ACHN (cell line): Measurements from ENCODE around the gene RBBP8.
A peak's percentile ranks its signal among the peaks of the same experiment; 100 is the strongest.

ENCODE experiments used
- DNase-seq: peaks from one replicate; pipeline ENCODE4 v3.0.0-alpha.2; 2015
- in situ Hi-C: cut with HindIII; loops from 2 replicates; pipeline ENCODE4 v1.10.0; 2017; ENCODE audit warnings: low sequenced_read_pairs, low pct_ligation_motif_present, low pct_unique_long_range_greater_than_20kb

Gene RBBP8

DNA sequence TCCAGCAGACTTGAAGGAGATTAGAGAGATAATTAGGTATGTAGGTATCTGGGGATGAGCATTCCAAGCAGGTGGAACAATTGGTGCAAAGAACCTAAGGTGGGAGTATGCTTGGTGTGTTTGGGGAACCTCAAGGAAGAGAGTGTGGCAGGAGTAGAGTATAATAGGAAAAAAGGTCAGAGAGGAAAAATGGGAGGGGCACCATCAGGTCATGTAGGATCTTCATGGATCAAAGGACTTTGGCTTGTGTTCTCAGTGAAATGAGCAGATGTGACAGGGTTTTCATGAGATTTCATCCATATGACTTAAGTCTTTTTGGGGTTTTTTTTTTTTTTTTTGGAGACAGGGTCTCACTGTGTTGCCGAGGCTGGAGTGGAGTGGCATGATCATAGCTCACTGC, 47.3 kb downstream of the RBBP8 start:
- DNase-seq, result no peak
- in situ Hi-C loops, result no loop called here

DNA sequence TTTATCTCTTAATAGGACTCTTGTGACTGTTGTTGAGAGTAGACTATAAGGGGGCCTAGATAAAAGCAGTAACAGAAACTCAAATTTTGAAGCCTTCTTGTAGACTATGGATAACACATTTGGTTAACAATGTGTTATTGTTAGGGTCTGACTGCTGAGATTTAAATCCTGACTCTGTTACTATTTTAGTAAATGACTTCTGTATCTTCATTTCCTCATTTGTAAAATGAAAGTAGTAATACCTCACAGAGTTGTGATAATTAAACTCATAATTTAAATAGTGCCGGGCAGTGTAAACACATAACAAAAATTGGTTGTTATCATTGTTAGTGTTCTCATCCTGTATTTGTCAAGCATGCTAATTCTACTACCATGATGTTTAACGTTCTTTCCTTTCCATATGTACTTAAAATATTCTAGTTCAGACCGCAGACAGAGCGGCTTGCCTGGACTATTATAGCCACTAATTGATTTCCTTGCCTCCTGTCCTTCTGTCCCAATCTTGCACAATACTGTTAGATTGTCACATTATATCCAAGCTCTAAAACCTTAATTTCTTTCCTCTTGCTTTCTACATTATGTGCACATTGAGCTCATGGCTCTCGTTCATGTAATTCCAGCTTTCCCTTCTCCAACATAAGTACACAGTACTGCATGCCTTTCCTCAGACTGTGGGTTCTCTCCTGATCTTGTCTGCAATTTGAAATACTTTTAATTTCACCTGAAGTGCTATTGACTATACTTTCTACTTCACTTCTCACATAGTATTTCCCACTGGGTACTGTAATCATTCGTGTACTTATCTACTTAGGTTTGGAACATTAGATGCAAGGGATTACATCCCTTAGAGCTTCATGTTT, 48.4 kb downstream of the RBBP8 start:
- in situ Hi-C loops, result no loop called here
- DNase-seq, result no peak

DNA sequence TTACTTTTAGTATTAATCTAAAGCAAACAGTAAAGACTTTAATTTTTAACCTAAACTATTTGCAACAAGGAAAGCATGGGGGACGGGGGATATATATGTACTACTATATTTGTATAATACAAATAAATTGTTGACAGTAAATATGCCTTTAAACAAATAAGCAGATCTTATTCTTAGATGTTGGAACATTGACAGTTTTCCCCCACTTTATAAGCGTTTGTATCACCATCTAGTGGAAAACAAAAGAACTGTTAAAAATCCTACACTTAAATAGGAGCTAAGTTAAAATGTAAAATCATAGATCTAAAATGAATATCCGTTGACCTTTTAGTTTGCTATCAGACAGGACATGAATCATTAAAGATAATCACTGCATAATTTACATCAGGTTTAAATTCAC, 50.0 kb downstream of the RBBP8 start:
- peak; percentile 66 for DNase-seq
- in situ Hi-C loops, result no loop called here

DNA sequence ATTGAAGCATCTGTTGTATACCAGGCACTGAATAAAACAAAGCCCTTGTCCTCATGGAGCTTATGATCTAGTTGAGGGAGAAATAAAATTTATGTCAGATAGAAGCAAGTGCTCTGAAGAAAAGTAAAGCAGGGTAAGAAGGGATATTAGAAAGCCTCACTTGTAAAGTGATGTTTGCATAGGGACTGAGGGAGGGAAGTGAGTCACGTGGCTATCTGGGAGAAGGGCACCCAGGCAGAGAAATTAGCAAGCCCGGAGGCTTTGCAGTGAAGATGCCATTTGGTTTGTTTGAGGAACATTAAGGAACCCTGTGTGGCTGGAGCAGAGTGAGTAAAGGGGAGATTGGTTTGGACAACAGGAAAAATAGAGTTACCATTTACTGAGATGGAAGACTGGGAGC, 52.1 kb downstream of the RBBP8 start:
- no peak for DNase-seq
- in situ Hi-C loops, result no loop called here

DNA sequence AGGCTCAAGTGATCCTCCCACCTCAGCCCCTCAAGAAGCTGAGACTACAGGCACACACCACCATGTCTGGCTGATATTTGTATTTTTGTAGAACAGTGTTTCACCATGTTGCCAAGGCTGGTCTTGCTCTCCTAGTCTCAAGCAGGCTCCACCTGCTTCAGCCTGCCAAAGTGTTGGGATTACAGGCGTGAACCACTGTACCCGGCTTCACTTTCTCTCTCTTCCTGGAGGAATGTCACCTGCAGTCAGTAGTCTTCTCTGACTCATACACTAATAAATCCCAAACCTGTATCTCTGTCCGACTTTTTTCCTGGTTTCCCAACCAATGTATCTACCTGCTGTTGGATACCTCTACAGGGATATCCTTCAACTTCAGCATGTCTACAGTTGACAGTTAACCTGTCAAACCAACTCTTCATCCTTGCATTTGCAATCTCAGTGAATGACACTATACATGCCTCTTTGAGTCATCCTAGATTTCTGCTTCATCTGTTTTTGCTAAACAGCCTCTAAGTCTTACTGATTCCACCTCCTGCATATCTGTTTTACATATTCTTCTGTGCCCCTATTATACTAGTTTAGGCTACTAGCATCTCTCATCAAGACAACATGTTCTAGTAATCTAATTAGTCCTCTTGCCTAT, 54.5 kb downstream of the RBBP8 start:
- DNase-seq, result no peak
- in situ Hi-C loops, result no loop called here

DNA sequence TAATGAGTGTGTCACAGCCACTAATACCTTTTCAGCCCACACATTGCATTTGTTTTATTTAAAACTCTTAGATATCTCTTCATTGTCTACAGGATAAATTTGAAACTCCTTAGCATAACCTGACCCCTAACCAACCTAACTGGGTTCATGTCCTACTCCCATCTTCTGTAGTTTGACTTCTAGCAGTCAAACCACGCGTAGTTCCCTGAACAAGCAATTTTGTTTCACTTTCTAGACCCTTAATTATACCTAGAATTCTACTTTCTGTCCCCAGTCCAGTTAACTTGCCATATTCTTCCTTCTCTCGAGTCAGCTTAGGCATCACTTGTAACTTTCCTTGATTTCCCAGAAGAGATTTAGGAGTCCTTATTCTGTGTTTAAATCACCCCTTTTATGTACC, 55.1 kb downstream of the RBBP8 start:
- in situ Hi-C loops, result no loop called here

DNA sequence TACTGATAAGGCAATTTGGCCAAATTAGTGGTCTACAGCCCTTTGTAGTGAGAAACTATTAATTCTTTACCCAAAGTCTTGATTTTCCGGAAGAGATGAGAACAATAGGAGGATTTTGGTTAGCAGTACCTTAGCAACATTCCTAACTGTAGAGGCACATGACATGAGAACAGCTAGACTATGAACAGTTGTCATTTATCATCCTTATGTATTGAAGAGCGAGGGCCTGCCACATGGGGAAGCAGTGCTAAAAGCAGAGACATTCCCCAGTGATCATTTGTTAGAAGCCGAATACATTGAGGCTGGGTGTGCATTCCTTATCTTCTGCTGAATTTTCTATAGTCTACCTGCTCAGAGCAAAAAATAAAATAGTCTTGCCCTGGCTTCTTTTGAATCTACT, 65.2 kb downstream of the RBBP8 start:
- in situ Hi-C loops, result no loop called here
- no peak for DNase-seq

More for the DNA sequence above, 55.1 kb downstream of the RBBP8 start:
- DNase-seq, result no peak

DNA sequence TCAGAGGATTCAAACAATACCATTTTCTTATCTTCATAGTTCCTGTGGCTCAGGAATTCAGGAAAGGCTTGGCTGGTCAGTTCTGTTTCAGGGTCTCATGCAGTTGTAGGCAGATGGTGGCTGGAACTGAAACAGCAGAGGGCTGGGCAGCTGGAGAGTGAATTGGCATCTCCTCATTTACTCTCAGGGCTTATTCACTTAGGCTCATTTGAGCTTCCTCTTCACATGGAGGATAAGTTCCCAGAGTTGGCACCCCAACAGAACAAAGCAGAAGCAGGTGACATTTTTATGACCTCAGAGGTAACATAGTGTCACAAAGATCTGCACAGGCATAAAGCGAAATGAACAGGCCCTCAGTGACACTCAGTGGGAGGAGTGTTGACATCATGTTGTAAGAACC, 66.1 kb downstream of the RBBP8 start:
- in situ Hi-C loops, result no loop called here
- DNase-seq, result no peak

DNA sequence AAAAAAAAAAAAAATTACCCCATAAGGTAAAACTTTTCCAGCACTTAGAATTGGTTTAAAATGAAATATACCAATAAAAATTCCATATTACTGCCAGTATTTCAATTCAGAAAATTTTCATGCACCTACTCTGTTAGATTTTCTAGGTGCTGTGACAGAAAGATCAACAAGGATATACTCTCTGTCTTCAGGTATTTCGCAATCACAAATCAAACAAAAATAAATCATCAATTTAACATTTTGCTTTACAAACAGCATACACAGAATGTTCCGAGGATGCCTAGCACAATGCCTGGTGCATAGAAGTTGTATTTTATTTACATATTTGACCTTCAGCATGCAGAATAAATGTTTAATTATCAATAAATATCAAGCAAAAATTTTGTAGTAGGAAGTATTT, 66.5 kb downstream of the RBBP8 start:
- no peak for DNase-seq
- in situ Hi-C loops, result no loop called here

DNA sequence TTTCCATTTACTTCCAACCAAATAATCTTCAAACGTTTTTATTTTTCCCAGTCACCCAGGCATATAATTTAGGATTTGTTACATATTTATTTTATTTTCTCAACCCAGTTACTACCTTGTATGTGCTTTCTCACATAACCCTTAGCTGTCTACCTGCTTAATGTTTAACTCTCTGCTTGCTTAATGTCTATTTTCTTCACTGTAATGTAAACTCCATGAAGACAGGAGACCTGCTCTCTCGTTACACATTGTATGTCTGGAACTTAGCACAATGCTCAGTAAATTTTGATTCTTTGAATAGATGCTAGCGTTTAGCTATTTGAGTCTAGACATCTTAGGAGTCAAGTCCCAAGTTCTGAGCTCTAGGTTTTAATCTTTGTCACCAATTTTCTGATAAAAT, 70.2 kb downstream of the RBBP8 start:
- in situ Hi-C loops, result no loop called here

DNA sequence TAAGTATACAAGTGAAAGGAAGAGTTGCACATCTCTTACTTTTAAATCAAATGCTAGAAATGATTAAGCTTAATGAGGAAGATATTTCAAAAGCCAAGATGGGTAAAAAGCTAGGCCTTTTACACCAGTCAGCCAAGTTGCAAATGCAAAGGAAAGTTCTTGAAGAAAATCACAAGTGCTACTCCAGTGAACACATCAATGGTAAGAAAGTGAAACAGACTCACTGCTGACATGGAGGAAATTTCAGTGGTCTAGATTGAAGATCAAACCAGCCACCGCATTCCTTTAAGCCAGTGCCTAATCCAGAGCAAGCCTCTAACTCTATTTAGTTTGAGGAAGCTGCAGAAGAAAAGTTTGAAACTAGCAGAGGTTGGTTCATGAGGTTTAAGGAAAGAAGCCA, 79.1 kb downstream of the RBBP8 start:
- DNase-seq, result no peak
- in situ Hi-C loops, result no loop called here

More for the DNA sequence above, 70.2 kb downstream of the RBBP8 start:
- no peak for DNase-seq

DNA sequence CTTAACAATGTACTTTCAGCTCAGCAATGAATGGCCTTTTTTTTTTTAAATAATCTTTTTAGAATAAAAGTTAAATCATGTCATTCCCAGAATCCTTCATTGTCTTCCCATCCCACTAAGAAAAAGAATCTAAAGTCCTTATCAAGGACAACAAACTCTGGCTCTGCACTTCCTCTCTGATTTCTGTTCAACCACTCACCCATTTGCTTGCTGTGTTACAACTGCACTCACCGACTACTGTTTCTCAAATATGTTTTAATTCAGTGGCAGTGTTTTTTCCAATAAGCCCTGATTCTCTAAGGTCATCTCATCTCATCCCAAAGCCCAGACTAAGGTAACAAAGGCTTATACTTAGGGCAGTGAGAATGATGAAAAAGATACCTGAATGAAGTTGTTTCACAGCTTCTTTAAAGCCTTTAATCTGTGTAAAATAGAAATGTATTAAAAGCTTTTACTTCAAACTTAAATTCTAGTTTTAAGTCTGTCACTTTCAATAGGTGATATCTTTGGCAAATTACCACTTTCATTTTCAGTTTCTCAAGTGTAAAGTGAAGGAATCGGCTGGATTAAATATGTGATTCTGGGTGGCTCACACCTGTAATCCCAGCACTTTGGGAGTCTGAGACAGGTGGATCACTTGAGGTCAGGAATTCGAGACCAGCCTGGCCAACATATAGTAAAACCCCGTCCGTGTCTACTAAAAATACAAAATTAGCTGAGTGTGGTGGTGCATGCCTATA, 87.6 kb downstream of the RBBP8 start:
- in situ Hi-C loops, result no loop called here
- DNase-seq, result no peak

DNA sequence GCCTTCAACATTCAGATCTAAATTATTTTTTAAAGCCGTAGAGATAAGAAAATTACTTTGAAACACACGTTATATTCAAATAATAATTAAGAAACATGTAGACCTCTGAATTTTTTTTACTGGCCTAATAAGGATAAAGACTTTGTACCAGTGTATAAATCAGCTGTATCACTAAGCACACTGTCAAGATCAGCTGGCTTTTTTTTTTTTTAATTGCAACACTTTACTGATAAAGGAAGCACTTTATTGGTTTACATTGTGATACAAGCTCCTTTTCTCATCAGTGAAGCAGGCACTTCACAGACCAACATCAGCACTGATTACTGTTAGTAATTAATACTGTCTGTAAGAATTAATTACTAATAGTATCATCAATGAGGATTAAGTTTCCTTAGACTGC, 88.5 kb downstream of the RBBP8 start:
- in situ Hi-C loops, result no loop called here
- no peak for DNase-seq

DNA sequence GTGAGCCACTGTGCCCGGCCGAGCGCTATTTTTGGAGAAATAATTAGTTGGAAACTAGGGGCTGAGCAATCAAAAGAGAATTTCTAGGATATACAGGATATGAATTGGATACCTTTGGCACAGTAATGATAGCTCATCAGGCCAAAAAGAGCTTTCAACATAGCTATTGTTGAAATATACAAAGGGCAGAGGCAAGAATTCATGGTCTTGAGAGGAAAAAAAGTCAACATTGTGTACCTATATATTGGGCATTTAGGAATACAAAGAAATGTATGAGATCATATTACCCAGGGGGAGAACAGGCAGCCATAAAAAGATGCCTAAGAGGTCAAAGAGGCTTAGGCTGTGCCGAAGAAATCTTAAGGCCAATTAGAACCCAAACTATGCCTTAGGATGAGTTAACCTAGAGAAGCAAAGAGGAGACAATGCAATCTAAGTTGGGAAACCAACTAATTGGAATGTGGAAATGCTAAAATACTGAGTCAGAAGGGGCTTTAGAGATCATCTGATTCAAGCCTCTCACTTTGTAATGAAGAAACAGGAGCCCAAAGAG, 99.0 kb downstream of the RBBP8 start:
- DNase-seq, result no peak
- in situ Hi-C loops, result no loop called here

DNA sequence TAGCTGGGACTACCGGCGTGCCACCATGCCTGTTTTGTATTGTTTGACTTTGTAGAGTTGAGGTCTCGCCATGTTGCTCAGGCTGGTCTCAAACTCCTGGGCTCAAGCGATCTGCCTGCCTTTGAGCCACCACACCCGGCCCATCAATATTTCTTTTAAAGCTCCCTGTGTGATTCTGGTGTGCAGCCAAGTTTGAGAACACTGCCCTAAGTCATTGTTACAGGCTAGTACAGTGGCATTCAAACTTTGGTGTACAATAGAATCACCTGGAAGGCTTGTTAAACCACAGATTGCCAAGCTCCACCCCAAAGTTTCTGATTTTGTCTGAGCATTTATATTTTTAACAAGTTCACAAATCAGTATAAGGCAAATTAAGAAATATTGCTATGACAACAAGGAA, 99.9 kb downstream of the RBBP8 start:
- in situ Hi-C loops, result no loop called here
- no peak for DNase-seq

DNA sequence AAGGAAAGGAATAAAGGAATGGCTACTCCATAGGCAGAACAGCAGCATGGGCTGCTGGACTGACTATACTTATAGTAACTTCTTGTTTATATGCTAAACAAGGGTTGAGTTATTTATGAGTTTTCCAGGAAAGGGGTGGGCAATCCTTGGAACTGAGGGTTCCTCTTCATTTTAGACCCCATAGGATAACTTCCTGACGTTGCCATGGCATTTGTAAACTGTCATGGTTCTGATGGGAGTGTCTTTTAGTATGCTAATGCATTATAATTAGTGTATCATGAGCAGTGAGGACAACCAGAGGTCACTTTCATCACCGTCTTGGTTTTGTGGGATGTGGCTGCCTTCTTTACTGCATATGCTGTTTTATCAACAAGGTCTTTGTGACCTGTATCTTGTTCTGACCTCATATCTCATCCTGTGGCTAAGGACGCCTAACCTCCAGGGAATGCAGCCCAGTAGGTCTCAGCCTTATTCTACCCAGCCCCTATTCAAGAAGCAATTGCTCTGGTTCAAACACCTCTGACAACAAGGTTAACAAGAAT, 103.6 kb downstream of the RBBP8 start:
- in situ Hi-C loops, result no loop called here
- no peak for DNase-seq

DNA sequence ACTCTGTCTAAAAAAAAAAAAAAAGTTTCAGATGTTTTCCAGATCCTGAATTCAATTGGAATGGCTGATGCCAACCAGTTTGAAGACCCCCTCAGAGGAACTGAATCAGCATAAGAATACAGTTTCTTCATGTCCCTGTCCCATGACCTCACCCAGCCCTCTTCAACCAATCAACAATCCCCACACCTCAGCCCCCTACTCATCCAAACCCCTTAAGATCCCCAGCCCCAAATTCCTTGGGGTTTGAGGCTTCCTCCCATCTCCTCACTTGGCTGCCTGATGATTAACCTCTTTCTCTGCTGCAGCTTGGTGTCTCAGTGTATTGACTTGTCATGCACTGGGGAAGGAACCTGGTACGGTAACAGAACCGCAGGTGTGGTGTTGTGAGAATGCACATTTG, 104.5 kb downstream of the RBBP8 start:
- in situ Hi-C loops, result no loop called here
- no peak for DNase-seq

DNA sequence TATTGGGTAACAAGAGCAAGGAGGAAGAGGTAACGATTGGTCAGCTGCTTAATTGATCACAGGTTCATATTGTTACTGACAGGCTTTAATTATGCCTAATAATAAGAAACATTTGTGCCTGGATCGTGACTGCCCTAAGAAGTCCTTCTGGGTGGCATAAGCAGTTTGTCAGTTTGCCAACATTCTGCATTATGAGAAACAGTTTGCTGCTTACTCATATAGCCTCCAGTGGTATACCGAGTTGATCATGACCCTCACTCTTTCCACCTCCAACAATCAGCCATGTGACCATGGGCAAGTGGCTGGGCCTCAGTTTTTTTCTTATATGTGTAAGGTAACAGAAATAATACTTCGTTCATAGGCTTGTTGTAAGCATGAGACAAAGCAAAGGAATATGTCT, 105.6 kb downstream of the RBBP8 start:
- in situ Hi-C loops, result no loop called here
- DNase-seq, result no peak

DNA sequence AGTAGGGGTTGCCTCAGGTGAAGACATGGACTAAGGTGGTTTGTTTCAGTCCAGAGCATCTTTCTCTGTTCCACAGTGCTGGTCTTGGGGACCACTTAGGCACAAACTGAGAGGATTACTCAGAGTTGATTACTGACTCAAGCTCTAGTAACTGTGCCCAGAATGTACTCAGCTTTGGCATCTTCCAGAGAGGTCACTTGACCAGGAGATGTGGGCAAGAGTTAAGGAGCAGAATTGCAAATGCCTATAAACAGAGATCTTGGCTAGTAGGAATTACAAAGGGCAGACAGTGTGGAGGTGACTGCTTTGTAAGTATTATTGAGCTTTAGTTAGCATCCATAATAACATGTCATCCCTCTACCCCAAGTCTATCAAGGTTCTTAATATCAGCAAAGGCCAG, 109.0 kb downstream of the RBBP8 start:
- in situ Hi-C loops, result no loop called here

More for the DNA sequence above, 109.0 kb downstream of the RBBP8 start:
- no peak for DNase-seq
